ENCODE data around the gene RBBP5.

DNA sequence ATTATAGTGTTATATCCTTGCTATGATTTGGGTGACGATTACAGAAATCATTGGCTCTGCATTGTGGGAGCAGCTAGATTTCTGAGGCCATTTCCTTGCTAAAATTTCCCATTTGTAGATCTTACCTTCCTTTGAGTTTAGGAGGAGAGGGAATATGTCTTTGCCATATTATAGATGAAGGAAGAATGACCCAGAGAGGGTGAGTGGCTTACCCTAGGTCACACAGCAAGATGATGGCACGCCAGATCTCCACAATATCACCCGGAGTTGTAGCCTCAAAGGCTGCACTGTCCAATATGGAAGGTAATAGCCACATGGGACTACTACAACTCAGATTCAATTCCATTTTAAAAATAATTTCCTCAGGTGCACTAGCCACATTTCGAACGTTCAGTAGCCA lies 68.5 kb downstream of the RBBP5 start:
- TF ChIP-seq, protein P1, sequence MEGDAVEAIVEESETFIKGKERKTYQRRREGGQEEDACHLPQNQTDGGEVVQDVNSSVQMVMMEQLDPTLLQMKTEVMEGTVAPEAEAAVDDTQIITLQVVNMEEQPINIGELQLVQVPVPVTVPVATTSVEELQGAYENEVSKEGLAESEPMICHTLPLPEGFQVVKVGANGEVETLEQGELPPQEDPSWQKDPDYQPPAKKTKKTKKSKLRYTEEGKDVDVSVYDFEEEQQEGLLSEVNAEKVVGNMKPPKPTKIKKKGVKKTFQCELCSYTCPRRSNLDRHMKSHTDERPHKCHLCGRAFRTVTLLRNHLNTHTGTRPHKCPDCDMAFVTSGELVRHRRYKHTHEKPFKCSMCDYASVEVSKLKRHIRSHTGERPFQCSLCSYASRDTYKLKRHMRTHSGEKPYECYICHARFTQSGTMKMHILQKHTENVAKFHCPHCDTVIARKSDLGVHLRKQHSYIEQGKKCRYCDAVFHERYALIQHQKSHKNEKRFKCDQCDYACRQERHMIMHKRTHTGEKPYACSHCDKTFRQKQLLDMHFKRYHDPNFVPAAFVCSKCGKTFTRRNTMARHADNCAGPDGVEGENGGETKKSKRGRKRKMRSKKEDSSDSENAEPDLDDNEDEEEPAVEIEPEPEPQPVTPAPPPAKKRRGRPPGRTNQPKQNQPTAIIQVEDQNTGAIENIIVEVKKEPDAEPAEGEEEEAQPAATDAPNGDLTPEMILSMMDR (IDR thresholded peaks at IDR 0.05) = no peak
- TF ChIP-seq POLR2A (IDR thresholded peaks at IDR 0.05) = no peak
